NOMO-1 (cell line): ENCODE results near the gene TENM4.
"Not testable (repeated sequence)": the region's sequence is repeated elsewhere in the genome, so short reads cannot be mapped to it uniquely, and the experiment has no call there.

ENCODE experiments used
- DNase-seq, 2 experiments: peaks; one replicate each; lab custom pipeline; 2025; ENCODE audit not compliant: unreplicated experiment in 2 of 2; lab: John Stamatoyannopoulos, UW

Gene TENM4

GRCh38 chr11:78883506-78883905 lies 557.3 kb downstream of the TENM4 start:
- no peak for DNase-seq

GRCh38 chr11:78879094-78879980 lies 561.5 kb downstream of the TENM4 start:
- not testable (repeated sequence) for DNase-seq

DNA sequence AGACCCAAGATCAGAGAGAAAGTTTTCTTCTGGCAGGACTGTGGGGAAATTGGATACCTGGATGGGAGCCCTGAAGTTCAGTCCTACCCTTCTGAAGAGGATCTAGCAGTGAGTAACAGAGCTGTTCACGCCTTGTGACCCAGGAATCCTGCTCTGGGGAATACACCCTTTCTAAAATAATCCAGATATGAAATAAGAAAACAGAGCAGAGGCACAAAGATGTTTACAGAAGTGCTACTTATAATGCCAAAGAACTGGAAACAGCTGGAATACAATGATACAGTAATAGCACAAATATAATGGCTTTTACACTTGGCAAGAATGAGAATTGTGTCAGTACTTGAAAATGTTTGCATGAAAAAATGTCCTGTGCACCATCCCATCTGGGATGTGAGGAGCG lies 562.2 kb downstream of the TENM4 start:
- no peak for DNase-seq

DNA sequence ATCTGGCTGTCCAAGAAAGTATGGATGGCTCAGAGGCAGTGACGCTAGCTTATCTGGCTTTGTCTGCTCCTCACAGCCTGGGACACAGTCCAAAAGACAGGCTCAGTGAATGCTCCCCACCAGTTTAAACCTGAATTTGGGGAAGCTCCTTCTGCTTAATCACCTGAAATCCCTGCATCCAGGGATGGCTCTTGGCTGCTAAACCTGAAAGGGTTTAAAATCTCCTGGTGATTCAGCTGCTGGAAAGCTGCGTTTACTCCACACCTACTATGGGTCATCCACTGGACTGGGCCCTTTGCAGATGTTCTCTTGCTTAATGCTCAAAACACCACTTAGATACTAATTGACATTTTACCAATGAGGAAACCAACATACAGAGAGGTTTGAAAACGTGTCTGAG lies 564.2 kb downstream of the TENM4 start:
- DNase-seq, result no peak

- peak in 1 of 2 experiments; percentile 28 for DNase-seq
Measured at GRCh38 chr11:78870655-78871054, 570.2 kb downstream of the TENM4 start.

GRCh38 chr11:78869293-78869692 lies 571.5 kb downstream of the TENM4 start:
- DNase-seq, result no peak

GRCh38 chr11:78868563-78868962 lies 572.3 kb downstream of the TENM4 start:
- DNase-seq, result no peak

DNA sequence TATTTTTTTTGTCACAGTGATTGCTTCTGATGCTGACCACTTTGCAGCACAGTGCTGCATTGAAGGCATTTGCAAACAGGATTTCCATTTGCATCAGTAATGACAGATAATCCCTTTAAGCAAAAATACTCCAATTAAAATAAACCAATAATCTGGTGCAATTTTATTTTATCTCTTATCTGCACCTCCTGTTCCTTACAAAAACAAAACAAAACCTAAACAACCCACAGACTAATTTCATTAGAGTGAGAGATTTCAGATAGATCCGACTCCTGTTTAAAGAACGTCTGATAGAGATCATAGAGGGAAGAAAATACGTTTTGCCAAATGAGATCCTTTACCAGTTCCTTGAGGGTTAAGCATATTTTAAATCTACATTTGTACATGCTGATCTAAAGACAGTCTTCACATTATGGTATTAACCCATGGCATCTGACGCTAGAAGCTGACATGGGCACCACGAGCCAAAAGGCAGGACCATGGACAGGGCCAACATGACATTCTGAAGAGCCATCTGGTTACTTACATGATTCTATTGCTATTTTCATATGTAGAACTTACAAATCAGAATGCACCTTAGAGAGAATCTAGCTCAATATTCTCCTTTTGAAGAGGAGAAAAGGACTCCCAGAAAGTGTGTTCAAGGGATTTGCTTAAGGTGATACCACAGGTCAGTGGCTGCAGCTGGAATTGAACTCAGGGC lies 580.0 kb downstream of the TENM4 start:
- no peak for DNase-seq

- DNase-seq, result no peak
Measured at GRCh38 chr11:78857688-78858087, 583.1 kb downstream of the TENM4 start.

DNA sequence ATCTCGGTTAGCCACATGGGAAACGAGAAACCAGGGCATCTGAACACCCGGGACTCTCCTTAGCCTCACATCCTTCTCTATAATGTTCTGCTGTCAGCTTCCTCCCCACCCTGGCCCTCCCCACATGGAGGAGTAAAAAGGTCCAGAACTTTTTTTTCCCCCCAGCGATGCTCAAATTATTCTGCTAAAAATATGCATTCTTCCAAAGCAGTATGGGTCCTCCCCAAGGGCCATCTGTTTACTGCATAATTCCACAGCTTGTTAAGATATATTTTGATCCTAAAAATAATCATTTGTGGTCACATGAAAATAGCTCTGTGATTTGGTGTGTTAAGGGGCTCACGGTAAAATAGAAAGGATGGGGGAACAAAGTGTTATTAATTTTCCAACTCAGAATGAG lies 584.6 kb downstream of the TENM4 start:
- DNase-seq, result no peak

DNA sequence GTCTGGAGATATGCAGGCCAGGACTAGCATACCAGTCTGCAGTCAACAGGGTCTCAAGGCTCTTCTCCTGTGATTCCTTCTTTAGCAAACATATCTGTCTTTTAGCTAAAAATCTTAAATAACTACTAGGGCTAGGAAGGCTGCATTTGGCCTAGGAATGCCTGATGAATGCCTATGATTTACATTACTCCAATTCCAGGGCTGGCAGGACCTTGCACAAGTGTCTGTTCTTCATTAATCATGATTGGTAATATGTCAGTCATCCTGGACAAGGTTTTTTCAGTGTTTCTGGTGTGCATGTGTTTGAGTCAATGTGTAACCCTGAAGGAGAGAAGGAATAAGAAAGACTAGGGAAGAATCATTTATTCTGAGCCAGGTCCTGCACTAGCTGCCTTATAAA lies 585.7 kb downstream of the TENM4 start:
- DNase-seq, result no peak

GRCh38 chr11:78853521-78853920 lies 587.3 kb downstream of the TENM4 start:
- no peak for DNase-seq

- DNase-seq, result peak; percentile 58 to 76
Measured at GRCh38 chr11:78851878-78852586, 588.8 kb downstream of the TENM4 start.

- no peak for DNase-seq
Measured at GRCh38 chr11:78850078-78850477, 590.8 kb downstream of the TENM4 start.

GRCh38 chr11:78846269-78846668 lies 594.6 kb downstream of the TENM4 start:
- DNase-seq, result no peak

DNA sequence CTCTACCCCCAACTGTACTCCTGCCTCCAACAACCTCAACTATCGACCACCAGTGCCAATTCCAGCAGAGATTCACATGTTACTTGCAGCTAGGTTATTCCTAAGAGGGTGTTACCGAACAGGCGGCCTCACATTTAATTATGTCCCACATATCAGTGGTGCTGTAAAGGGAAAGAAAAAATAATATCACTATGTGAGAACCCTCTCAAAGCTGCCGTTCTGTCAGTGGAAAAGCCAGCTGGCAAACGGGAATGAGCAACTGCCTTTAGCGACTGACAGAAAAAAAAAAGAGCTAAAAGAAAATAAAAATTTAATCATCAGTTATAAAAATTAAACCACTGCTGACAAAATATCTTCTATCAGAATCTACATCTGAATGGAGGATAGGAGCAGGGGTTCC lies 595.3 kb downstream of the TENM4 start:
- DNase-seq, result no peak

- no peak for DNase-seq
Measured at GRCh38 chr11:78841456-78842060, 599.3 kb downstream of the TENM4 start.

DNA sequence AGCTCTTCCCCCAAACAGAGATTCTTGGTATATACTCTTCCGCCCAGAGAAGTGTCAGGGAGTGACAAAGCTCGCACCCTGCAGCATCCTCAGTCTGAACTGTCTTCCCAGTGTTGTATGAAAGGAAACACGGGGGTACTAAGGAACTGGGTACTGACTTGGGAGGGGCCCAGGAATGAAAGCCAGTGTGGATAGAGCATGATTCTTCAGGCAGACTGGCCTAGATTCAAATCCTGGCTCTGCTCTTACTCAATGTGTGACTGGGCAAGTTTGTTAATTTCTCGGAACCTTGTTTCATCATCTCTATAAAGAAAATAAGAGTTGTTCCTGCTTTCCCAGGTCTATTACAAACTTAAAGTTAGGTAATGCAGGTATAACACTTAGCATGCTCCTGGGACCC lies 600.2 kb downstream of the TENM4 start:
- no peak for DNase-seq

DNA sequence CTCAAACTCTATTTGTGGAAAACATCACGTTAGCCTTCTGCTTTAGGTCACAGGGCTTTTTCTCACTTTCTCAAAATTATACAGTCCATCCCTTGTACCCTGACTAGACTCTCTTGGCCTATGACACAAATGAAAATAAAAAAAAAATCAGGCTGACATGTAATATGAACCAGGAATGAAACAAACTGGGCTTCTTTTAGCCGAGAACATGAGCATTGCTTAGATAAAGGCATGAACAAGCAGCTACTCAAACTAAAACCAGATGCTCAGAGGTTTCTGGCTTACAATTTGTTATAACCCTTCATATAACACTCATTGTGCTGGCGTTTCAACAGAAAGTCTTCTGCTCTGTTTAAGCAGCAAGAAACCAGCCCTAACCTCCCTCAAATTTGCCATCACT lies 600.6 kb downstream of the TENM4 start:
- DNase-seq, result no peak

DNA sequence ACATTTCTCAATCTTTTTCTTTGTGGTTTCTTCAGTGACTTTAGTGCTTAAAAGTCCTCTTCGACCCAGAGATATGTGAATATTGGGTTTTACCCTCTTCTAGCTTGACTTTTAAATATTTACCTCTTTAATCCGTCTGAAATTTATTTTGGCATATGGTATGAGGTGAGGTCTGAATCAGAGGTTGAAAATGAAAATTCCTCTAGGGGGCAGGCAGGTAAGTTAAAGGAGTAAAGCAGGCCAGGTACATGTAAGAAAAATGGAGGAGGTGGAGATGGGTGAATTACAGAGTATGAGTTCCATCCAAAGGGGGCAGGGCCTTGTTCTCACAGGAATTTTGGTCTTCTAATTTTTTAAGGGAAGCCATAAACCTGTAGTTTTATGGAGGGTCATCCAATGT lies 602.4 kb downstream of the TENM4 start:
- no peak for DNase-seq

- no peak for DNase-seq
Measured at GRCh38 chr11:78835646-78836045, 605.2 kb downstream of the TENM4 start.
